ENCODE results near the gene CD300E. TPM values are rescaled to one million over a fixed set of nuclear protein-coding genes. Genes with fewer than 3 reads are reported as not detected.

The CD300E gene
- polyA plus RNA-seq, 1 experiment = not detected

GRCh38 chr17:74591503-74591902 is 32.0 kb downstream of the CD300E start:
- TF ChIP-seq, protein P1, sequence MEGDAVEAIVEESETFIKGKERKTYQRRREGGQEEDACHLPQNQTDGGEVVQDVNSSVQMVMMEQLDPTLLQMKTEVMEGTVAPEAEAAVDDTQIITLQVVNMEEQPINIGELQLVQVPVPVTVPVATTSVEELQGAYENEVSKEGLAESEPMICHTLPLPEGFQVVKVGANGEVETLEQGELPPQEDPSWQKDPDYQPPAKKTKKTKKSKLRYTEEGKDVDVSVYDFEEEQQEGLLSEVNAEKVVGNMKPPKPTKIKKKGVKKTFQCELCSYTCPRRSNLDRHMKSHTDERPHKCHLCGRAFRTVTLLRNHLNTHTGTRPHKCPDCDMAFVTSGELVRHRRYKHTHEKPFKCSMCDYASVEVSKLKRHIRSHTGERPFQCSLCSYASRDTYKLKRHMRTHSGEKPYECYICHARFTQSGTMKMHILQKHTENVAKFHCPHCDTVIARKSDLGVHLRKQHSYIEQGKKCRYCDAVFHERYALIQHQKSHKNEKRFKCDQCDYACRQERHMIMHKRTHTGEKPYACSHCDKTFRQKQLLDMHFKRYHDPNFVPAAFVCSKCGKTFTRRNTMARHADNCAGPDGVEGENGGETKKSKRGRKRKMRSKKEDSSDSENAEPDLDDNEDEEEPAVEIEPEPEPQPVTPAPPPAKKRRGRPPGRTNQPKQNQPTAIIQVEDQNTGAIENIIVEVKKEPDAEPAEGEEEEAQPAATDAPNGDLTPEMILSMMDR (IDR thresholded peaks at IDR 0.05; ENCODE audit: insufficient read depth, low read depth, low read length) = no peak
- Histone ChIP-seq H3K36me3 (ENCODE audit: control insufficient read depth, insufficient read depth, low read length) (no peaks in the 10 kb centered on the region), H3K27me3 (ENCODE audit: control insufficient read depth, insufficient read depth, low read length) (no peaks in the 10 kb centered on the region), H3K4me3 (ENCODE audit: low read depth, low read length) (no peak overlapping the region)
- ChIA-PET CTCF (no interaction called here), POLR2A (no interaction called here)
- no peak for DNase-seq (ENCODE audit: low read depth)

- no peaks in the 10 kb centered on the region for H3K36me3 ChIP-seq (ENCODE audit: control insufficient read depth, insufficient read depth, low read length)
- CTCF ChIA-PET = no interaction called here
- POLR2A ChIA-PET = no interaction called here
- H3K27me3 ChIP-seq (ENCODE audit: control insufficient read depth, insufficient read depth, low read length) = no peaks in the 10 kb centered on the region
- TF ChIP-seq, protein P1 (IDR thresholded peaks at IDR 0.05; ENCODE audit: insufficient read depth, low read depth, low read length) = no peak
- H3K4me3 ChIP-seq (ENCODE audit: low read depth, low read length) = no peak overlapping the region
- DNase-seq (ENCODE audit: low read depth) = no peak
These were observed 37.8 kb downstream of the CD300E start for GRCh38 chr17:74585711-74586110.

GRCh38 chr17:74584292-74585060 is 39.1 kb downstream of the CD300E start:
- CTCF ChIA-PET = no interaction called here
- H3K4me3 ChIP-seq (ENCODE audit: low read depth, low read length) = no peak overlapping the region
- POLR2A ChIA-PET = no interaction called here
- H3K36me3 ChIP-seq (ENCODE audit: control insufficient read depth, insufficient read depth, low read length) = no peaks in the 10 kb centered on the region
- no peaks in the 10 kb centered on the region for H3K27me3 ChIP-seq (ENCODE audit: control insufficient read depth, insufficient read depth, low read length)
- DNase-seq (ENCODE audit: low read depth) = no peak
- TF ChIP-seq, protein P1 (IDR thresholded peaks at IDR 0.05; ENCODE audit: insufficient read depth, low read depth, low read length) = no peak

GRCh38 chr17:74582633-74583032 is 40.9 kb downstream of the CD300E start:
- POLR2A ChIA-PET = no interaction called here
- TF ChIP-seq, protein P1 (IDR thresholded peaks at IDR 0.05; ENCODE audit: insufficient read depth, low read depth, low read length) = no peak
- H3K27me3 ChIP-seq (ENCODE audit: control insufficient read depth, insufficient read depth, low read length) = no peaks in the 10 kb centered on the region
- CTCF ChIA-PET = no interaction called here
- H3K4me3 ChIP-seq (ENCODE audit: low read depth, low read length) = no peak overlapping the region
- DNase-seq (ENCODE audit: low read depth) = no peak
- no peaks in the 10 kb centered on the region for H3K36me3 ChIP-seq (ENCODE audit: control insufficient read depth, insufficient read depth, low read length)

GRCh38 chr17:74579900-74580299 is 43.6 kb downstream of the CD300E start:
- DNase-seq (ENCODE audit: low read depth) = no peak
- Histone ChIP-seq H3K36me3 (ENCODE audit: control insufficient read depth, insufficient read depth, low read length) (no peaks in the 10 kb centered on the region), H3K27me3 (ENCODE audit: control insufficient read depth, insufficient read depth, low read length) (no peaks in the 10 kb centered on the region), H3K4me3 (ENCODE audit: low read depth, low read length) (no peak overlapping the region)
- CTCF ChIA-PET = no interaction called here
- TF ChIP-seq, protein P1 (IDR thresholded peaks at IDR 0.05; ENCODE audit: insufficient read depth, low read depth, low read length) = no peak
- POLR2A ChIA-PET = no interaction called here

Data from BJ (cell line).